GM19452 (cell line): ENCODE data around the gene GAS7.
"Not testable (repeated sequence)": the region's sequence is repeated elsewhere in the genome, so short reads cannot be mapped to it uniquely, and the experiment has no call there.

Source experiments
- ATAC-seq: cut with Tn5 transposase; IDR thresholded peaks from one replicate; pipeline ENCODE4 v1.9.1; 2021; ENCODE audit not compliant: unreplicated experiment

The GAS7 gene

DNA sequence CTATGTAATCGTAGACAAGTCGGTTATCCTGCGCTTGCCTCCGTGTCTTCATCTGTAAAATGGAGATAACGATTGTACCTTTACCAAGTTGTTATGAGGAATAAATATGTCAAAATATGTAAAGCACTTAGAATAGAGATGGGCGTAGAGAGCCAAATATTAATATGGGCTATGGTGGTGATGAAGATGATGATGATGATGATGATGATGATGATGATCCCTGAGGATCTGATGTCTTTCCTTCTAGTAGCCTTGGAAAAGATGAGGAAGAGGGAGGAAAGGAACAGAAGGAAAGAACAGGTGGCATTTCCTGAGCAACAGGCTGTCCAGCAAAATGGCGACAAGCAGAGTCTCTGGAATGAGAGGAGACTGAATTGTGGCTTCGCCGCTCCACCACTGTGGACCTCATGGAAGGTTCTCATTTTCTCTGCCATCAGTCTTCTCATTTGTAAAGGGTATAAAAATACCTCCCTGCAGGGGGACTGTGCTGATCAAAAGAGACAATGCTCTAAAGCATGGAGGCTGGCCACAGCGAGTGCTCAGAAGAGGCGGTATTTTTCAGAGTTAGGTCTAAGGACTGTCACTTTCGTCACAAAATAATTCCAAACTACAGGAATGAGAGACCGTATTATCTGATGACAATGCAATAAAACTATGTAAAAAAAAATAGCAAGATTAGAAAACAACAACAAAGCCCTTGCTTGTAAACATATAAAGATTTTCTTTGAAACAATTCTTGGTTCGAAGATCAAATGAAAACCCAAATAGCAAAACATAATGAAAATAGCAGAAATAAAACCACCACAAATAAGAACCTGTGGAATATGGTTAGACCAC is 276.2 kb downstream of the GAS7 start:
- no peak for ATAC-seq

DNA sequence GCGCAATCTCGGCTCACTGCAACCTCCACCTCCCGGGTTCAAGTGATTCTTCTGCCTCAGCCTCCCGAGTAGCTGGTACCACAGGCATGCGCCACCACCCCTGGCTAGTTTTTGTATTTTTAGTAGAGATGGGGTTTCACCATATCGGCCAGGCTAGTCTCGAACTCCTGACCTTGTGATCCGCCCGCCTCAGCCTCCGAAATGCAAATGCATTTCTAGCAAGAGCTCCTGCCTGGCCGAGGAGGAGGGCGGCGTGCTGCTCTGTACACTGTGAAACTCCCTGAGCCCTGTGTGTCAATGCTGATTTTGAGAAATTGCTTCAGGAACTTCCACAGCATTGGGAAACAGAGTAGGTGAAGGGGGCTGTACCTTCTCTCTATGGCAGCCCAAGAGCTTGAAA is 277.2 kb downstream of the GAS7 start:
- not testable (repeated sequence) for ATAC-seq

DNA sequence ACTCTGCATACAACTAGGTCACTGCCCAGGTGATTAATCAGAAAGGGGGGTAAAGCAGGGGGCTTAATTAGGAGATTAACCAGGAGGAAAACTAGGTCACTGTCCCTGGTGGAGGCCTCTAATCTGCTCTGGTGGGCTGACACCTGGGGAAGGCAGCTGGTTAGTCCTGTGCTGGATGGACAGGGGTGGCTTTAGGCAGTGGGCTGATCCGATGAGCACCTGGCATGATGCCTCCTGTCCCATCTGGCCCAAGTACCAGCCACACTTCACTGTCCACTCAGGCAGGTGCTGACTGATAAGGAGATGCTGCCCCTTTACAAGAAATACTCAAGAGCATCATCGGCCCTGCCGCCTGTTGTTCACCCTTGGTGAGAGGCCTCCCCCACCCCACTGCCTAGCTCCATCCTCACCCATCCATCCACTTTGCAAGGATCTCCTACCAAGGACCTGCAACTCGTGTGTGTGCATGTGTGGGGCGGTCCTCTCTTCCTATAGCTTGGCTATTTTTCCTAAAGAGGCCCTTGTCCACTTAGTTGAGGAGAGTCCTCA is 279.5 kb downstream of the GAS7 start:
- ATAC-seq = no peak

DNA sequence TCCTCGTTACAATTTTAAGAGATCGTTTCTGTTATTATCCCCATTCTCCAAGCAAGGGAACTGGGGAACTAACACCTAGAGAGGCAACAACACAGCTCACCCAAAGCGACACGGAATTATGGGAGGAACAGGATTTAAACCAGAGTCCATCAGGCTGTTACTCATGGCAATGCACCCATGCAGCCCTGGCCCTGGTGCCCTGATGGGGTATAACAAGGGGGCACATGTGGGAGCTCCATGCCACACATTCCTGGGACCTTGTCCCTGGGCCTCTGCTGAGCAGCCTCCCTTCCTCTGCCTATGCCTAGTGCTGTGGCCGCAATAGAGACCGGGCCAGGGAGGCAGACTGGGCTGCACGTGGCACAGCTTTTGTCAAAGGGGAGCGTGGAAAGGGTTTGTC is 280.1 kb downstream of the GAS7 start:
- no peak for ATAC-seq

DNA sequence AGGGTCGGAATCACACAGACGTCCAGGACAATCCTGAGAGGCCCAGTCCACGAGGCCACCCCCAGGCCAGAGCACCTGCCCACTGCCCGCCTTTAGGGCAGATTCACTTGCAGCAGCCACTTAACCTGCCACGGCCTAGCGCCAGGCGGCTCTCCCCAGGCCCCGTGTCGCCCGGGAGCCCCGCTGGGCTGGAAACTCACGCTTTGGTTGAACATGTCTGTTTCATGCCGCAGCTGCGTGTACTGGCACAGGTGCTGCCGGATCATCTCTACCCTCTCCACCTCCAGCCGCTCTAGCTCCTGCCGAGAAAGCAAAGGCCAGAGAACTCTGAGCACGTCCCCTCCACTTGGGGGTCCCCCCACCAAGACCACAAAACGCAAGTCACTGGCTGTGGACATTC is 280.6 kb downstream of the GAS7 start:
- ATAC-seq = no peak

DNA sequence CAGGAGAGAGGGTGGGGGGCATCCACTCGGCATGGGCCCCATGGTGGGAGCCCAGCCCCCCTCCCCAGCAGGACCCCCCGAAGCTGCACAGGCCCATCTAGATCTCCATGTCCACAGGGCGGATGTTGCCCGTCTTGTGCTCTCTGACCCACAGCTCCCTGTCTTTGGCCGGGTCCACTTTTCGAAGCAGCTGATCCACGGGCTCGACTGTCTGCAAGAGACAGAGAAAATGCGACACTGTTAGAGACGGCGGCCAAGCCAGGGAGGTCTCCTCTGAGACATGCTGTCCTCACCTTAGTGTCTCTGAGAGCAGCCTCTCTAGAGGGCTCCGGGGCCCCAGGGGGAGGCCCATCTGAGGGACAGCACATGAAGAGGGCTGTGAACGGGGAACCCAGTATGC is 281.3 kb downstream of the GAS7 start:
- ATAC-seq = no peak

DNA sequence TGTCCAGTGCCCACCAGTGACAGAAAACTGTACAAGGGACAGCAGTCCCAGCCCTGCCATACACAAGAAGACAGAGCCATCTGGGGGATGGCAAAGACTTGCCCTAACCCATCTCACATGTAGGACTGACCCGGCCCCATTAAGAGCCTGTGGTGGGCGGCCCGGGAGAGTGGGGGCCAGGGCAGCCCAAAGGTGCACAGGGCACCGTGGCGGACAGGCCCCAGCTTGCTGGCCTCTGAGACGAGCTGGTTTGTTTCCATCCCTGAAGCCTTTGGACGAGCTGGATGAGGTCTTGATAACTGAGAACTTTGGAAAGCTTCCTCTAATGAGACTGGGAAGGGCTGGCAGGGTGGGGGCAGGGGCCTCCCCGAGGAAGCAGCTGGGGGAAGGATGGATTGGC is 282.3 kb downstream of the GAS7 start:
- ATAC-seq = no peak

DNA sequence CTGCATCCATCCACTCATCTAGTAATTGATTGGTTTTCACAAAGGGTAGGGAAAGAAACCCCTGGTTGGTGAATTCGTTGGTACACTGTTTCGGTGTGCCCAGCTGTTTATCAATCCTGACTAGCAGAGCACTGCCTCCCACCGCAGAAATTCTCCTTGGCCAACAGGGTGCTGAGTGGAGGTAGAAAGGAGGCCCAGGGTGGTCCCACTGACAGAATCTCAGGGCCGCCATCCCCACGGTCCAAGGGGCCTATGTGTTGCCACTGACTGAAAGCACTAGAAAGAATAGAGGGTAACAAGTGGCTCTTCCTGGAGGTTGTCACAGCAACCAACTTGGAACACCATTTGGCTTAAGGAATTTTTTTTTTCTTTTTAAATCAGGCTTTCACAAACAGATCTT is 284.9 kb downstream of the GAS7 start:
- ATAC-seq = no peak

DNA sequence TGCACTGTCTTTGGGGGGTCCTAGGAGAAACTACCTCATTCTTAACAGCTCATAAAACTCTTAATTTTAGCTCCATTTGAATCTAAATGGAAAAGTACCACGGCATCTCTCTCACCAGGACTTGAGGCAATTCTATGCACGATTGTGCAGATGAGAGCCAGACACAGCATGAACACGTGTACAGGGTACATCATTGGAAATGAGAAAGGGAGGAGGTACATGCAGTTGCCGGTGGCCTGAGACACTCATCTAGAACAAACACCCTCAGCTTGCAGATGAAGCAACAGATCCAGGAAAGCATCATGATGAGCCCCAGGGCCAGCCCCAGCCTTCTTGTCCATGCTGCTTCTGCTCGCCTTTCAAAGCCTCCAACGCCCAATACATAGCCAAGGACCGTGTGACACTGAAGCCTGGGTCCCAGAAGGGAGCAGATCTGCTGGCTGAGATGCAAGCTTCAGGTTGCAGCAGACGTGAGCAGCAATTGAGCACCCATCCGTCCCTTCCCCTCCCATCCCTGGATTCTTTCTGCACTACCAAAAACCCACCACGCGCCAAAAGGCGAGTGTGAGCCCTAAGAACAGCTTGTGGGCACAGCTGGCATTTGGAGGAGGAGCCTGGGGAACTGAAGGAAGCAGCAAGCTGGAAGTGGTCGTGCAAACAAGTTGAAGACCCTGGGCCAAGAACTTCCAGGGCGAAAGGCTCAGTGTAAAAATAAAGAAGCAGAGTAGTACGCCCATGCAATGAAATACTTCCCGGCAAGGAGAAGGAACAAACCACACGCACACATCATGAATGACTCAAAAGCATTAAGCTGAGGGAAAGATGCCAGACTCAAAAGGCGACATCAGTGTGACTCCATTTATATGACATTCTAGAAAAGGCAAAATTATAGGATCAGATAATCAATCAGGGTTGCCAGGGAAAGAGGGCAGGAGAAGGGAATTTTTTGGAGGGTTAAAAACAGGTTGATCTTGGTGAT is 286.0 kb downstream of the GAS7 start:
- ATAC-seq = no peak

DNA sequence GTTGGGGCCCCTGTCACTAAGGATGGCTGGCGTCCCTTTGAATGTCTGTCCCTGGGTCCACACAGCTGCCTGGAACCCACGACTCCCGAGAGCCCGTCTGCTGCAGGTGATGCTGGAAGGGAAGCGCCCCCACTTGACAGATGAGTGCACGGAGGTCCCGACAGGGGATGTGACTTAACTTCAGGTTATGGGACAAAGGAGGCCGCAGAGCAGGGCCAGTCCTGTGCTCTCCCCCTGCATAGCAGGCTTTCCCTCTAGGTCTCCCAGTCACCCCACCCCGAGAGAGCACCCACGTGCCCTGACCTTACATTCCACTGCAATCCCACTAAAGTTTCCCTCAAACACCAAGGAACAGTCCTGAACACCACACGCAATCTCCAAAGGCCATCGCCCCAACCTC is 287.3 kb downstream of the GAS7 start:
- no peak for ATAC-seq

DNA sequence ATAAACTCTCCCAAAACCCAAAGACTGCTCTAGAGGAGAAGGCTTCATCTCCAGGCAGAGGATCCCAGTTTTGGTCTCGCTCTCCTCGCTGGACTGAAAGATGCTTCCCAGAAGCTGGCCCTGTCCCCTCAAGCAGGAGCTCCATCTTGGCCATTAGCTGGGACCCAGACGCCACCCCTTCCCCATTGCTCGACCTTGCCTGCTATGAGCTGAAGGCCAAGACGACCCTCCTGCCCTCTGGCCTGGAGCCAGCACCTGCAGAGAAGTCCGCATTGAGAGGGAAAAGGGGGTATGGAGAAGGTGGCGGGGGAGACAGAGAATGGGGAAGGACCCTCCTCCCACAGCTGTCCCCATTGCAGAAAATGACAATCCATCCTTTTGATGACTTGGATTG is 289.8 kb downstream of the GAS7 start:
- no peak for ATAC-seq

DNA sequence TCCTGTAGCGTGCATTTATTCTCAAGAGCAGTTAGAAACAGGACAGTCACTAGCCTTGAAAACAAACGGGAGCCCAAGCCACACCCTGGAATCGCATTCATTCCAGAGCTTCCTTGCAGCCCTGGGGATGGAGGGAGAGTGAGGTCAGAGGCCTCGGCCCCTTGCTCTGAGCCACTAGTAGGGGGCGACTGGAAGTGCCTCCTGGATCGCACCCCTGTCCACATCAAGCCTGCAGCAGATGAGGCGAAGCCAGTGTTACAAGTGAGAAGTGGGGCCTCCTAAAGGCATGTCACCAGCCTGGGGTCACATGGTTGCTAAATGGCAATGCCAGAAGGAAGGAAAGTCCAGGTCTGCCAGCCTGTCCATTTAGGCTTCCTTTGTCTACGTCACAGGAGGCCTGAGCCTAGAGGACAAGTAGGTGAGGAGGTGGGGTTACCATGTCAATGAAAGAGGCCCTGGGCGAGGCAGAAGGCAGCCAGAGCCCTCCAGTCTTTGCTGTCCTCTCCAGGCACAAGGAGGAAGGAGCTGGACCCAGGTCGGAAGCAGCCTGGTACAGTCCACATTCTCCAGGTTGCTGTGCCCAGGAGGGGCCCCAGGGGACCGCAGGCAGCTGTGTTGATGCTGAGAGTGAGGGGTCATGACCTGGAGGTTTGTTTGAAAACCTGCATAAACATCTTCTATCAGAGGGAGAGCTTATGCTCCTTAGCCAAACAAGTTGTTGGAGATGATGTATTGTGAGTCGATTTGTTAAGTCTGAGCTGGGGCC is 290.3 kb downstream of the GAS7 start:
- ATAC-seq = no peak

DNA sequence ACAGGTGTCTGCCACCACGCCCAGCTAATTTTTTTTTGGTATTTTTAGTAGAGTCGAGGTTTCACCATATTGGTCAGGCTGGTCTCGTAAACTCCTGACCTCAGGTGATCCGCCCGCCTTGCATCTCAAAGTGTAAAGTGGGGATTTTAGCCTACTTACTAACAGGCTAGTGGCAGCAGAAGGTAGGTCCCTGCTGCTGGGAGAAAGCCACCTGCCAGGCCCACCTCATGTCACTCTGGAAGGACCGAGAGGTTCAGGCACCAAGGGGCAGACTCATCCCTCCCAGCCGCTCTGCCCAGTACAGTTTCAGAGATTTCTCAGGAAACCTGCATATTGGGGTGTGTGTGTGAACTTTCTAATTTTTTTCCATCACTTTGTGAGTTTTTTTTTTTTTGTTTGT is 291.3 kb downstream of the GAS7 start:
- no peak for ATAC-seq

DNA sequence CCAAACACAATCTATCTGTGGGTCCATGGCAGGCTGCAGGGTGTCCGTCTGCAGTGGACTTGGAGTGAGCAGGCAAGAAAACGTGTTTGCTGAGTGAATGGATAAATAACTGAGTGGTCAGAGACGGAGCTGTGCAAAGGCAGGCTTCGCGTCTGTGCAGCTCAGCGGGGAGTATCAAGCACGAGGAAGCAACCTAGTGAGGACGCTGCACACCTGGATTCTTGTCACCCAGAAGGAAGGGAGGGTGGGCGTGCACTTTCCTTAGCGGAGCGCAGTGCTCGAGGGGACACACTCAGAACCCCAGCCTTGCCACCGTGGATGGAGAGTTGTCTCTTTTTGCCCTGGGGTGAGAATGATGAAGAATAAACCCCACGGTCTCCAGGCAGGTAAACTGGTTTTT is 291.8 kb downstream of the GAS7 start:
- no peak for ATAC-seq

DNA sequence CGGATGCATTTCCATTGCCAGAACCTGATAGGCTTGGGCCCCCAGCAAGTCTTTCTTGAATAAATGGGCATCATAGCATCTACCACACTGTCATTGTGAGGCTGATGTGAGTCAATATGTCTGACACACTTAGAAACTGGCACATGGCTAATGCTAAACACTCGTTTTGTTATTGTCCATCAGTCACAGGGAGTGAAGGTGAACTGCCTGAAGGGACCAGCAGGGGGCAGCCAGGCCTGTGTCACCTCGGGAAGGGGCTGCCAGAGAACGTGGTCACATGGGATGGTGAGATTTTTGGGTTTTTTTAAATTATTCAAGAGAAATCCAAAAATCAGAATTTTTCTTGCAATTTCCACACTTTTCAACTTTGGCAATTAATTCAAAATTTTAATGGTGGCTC is 292.5 kb downstream of the GAS7 start:
- no peak for ATAC-seq

DNA sequence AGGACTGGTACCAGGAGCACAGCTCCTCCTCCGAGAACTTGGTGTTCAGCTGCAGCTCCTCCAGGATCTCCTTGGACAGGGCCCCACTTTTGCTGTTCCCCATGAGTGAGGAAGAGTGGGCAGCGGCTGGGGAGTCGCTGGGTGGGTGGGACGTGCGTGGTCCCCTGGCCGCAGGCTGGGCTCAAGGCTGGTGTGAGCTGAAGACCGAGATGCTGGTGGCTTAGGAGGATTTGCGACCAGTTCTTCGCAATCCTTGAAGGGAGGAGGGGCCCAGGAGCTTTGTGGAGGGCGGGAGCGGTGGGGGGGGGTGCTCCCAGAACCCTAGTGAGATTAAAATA is 293.4 kb downstream of the GAS7 start, which contains the start of gene RCVRN:
Gene RCVRN (minus strand): TSS at position 194 of the 338 bp plus-strand sequence. CDS start 91 bp downstream, at position 103.
- ATAC-seq = no peak

DNA sequence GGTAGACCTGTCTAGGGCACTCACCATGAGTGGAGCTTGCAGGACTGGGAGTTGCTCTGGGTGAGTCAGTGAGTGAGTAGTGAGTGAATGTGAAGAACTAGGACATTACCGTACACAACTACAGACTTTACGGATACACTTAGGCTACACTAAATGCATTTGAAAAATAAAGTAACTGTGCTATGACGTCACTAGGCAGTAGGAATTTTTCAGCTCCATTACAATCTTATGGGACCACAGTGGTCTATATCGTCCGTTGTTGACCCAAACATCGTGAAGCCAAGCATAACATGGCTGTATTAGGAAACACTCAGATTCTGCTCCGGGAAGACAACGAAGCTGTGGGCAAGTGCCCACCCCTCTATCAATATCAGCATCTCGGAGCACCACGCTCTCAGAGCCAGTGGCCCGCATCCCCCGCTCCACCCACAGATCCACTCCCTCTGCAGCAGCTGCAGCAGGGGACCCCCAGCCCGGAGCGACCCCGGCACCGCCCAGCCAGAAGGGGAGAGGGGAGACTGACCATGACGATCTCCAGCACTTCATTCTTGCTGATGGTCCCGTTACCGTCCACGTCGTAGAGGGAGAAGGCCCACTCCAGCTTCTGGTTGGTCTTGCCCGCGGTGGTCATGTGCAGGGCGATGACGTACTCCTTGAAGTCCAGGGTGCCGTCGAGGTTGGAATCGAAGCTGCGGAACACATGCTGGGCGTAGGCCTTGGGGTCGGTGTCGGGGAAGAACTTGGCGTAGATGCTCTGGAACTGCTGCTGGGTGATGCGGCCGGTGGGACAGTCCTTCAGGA is 293.9 kb downstream of the GAS7 start:
- ATAC-seq = no peak

DNA sequence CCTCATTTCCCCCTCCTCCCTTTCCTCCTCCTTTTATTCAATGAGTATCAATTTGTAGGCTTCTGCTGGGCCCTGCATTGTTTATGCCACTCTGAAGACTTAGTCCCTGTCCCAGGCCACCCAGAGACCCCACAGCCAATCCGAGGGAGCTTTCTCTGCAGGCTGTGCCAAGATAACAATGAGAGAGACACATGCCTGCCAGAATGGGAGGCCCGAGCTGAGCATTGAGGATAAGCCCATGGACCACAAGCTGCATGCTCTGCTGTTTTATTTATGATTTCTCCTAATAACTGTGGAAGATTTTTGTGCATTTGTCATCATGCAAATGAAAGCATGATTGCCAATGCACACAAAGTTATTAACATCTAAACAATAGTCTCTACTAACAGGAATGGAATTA is 296.3 kb downstream of the GAS7 start:
- no peak for ATAC-seq

DNA sequence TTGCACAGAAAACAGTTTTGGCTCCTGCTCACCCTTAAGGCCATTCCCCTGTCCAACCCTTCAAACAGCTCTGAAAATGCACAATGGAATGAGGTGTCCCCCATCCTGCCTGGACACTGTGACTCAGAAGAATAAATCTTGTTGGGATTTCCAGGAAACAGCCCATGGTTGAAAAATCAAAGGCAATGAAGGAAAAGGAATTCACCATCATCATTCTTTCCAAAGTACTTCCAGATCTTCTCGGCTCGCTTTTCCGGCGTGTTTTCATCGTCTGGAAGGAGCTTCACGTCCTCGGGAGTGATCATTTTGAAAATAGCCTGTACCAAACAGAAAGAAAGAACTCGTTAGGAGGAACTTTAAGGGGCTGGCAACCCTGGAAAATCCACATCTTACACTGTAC is 297.6 kb downstream of the GAS7 start:
- ATAC-seq = no peak

DNA sequence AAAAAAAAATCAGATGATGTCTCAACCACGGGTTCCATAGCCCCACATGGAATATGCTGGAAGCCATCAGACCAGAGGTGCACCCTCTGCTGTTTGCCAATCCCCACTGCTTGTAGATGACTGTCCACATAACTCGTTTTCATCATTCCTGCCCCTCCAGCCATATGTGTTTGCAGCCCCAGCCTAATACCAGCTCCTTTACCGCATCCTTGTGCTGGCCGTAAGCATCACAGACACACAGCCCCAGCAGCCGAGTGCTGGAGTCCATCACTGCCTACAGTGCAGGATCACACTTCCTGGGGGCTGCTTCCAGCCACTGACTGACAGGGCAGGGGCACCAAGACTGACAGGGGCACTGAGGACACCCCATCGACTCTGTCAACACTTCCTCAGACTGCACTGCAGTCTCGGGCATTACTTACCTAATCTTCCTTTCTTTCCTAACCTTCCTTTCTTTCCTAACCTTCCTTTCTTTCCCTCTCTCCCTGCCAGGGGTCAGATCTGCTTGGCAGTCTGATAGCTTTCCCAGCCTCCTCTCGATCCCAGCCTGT is 298.3 kb downstream of the GAS7 start:
- ATAC-seq = no peak
